HG03469 (cell line): ENCODE results near the gene PTDSS2.
"Not testable (repeated sequence)": the region's sequence is repeated elsewhere in the genome, so short reads cannot be mapped to it uniquely, and the experiment has no call there.

Source experiments
- ATAC-seq: cut with Tn5 transposase; IDR thresholded peaks from one replicate; pipeline ENCODE4 v1.9.1; 2021; ENCODE audit warnings: mild to moderate bottlenecking, moderate library complexity, moderate number of reproducible peaks; ENCODE audit not compliant: unreplicated experiment

The PTDSS2 gene

GRCh38 chr11:429931-430456 is 20.1 kb upstream of the PTDSS2 start:
- no peak for ATAC-seq

DNA sequence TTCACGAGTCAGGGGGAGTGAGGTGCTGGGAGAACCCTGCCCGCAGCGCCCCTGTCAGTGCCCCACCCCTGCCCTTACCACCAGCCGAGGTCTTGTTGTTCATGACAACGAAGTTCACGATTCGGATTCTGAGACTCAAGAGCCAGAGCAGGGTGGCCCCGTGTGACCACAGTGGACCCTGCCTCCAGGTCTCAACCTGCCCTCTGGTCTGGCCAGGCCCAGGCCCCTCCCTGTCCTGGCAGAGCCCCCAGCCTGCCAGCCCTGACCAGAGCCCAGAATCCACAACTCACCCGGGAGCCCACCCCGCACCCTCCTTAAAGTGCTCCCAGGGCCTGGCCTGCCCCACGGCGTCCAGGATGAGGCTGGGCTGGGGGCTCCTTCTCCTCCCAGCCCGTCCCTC is 18.2 kb upstream of the PTDSS2 start:
- ATAC-seq: no peak

DNA sequence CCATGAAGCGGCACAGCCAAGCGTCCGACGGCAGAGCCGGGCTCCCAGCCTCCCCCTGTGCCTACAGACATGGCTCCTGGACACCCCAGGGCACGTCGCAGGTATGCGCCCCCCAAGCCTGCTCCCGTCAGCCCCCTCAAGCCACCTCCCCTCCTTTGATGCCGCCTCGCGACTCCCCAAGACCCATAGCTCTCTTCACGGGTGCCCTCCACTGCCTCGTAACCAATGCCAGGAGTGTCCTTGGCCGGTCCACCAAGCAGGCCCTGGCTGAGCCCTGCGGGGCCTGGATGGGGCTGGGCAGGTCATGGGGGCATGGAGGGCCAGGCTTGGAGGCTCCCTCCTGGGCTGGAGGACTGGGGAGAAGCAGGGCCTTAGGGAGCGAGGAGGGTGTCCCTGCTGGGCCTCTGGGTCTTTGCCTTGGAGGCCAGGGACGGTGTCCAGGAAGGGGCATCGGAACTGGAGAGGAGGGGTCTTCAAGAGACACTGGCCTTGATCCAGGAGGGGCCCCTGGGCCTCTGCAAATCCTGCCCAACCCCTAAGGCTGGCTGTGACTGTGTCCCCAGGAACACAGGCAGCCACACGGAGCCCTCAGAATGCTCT is 17.5 kb upstream of the PTDSS2 start:
- no peak for ATAC-seq

DNA sequence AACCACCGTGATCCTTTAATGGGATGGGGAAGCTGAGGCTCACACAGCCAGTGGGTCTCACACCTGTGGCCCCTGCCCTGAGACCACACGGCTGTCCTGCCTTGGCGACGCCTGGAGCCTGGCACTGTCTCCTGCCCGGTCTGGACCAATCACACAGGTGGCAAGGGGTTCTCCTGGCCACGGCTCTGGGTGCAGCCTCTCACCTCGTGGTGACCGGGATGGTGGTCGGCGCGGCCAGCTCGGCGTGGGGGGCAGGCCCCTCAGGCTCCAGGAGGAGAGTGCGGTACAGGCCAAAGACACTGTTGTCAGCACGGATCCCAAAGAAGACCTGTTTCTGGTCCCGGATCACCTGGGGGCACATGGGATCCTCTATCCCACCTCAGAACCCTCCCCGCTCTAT is 17.0 kb upstream of the PTDSS2 start:
- no peak for ATAC-seq

- ATAC-seq: no peak
These were observed 16.4 kb upstream of the PTDSS2 start for GRCh38 chr11:433641-434040.

DNA sequence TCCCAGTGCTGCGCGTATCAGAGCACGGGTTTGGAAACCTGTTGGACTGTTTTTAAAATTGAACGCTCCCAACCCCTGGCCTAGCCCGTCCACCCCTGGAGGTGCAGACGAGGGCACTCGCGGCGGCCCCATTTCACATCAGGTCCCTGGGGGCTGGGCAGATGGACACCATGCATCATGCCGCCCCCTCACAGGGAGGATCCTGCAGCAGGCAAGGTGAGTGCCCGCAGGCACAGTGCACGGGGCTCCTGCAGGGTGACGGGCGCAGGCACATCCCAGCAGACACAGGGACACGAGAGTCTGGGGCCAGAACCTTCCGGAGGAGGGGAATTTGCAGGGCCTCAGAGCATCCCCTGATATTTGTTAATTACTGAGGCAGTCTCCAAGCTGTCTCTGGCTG is 15.6 kb upstream of the PTDSS2 start:
- ATAC-seq: no peak

DNA sequence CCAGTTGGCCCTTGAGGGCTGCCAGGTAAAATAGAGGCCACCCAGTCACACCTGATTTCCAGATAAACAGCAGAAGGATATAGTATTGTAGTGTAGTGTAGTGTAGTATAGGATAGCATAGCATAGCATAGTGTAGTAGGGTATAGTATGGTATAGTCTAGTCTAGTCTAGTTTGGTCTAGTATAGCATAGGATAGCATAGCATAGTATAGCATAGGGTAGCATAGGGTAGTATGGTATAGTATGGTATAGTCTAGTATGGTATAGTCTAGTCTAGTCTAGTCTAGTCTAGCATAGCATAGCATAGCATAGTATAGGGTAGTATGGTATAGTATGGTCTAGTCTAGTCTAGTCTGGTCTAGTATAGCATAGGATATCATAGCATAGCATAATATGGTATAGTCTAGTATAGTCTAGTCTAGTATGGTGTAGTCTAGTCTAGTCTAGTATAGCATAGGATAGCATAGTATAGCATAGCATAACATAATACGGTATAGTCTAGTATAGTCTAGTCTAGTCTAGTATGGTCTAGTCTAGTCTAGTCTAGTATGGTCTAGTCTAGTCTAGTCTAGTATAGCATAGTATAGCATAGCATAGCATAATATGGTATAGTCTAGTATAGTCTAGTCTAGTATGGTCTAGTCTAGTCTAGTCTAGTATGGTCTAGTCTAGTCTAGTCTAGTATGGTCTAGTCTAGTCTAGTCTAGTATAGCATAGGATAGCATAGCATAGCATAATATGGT is 14.9 kb upstream of the PTDSS2 start:
- not testable (repeated sequence) for ATAC-seq

GRCh38 chr11:437228-437870 is 12.7 kb upstream of the PTDSS2 start:
- ATAC-seq: no peak

DNA sequence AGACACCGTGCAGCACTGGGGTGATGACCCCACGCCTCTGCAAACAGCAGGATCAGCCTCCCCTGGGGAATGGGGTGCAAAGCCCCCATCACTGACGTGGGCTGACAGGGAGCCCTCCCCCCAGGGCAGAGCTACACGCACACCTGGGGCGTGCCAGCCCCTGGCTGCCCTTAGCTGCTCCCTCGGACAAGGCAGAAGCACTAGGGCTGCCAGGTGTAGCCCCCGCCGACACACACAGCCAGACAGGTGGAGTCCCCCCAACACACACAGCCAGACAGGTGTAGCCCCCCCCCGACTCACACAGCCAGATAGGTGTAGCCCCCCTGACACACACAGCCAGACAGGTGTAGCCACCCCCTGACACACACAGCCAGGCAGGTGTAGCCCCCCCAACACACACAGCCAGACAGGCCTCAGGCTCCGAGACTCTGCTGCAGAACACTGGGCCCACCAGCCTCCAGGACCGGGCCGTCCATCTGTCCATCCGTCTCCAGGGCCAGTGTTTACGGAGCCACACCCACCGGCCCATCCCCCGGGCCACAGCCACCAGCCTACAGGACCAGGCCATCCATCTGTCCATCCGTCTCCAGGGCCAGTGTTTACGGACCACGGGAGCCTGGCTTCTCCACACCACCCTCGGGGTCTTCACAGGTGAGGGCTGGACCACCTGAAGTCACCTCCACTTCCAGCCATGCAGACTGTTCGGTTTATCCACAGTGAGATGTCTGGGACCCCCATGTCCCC is 11.8 kb upstream of the PTDSS2 start:
- ATAC-seq: no peak

DNA sequence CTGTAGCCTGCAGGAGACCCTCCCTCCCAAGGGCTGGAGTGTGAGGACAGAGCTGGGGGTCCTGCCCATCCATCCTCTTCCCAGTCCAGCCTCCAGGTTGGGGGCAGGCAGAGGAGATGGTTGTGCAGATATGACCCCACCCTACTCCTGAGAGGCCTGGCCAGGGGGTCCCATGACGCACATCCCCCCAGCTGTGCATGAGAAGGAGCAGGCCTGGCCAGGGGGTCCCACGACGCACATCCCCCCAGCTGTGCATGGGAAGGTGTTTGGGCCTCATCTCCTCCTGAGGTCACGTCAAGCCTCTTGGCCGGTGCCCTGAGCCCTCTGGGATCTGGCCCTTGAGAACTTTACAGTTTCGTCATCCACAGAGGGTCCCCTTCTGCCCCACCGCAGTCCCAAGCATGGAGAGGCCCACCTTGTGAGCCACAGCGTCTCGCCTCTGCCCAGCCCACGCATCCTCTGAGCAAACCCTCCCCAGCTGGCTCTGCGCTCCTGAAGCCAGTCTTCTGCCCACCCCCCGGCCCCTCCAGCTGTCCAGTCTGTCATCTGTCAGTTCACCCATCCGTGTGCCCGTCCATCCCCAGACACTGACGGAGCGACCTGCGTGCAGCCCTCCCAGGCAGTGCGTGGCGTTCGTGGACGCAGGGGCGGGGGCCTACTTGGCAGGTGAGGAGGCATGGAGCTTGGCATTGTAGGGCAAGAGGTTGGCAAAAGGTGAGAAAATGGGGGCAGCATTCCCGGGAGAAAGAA is 10.6 kb upstream of the PTDSS2 start:
- ATAC-seq: no peak

GRCh38 chr11:440065-441042 is 9.7 kb upstream of the PTDSS2 start:
- ATAC-seq: no peak

DNA sequence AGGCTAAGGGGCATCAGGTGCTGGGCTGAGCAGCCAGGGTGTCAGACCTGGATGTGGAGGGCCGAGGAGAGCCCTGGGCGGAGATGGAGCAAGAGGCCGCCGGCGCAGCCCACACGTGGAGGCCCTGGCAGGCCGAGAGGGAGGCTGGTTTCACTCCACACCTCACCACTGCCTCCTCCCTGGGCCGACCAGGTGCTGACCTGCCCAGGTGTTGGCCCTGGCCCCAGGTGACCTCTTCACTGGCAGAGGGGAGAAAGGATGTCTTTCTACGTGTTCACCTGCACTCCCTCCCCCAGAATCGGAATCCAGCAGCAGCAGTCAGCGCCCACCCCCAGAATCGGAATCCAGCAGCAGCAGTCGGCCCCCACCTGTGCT is 9.0 kb upstream of the PTDSS2 start:
- no peak for ATAC-seq

DNA sequence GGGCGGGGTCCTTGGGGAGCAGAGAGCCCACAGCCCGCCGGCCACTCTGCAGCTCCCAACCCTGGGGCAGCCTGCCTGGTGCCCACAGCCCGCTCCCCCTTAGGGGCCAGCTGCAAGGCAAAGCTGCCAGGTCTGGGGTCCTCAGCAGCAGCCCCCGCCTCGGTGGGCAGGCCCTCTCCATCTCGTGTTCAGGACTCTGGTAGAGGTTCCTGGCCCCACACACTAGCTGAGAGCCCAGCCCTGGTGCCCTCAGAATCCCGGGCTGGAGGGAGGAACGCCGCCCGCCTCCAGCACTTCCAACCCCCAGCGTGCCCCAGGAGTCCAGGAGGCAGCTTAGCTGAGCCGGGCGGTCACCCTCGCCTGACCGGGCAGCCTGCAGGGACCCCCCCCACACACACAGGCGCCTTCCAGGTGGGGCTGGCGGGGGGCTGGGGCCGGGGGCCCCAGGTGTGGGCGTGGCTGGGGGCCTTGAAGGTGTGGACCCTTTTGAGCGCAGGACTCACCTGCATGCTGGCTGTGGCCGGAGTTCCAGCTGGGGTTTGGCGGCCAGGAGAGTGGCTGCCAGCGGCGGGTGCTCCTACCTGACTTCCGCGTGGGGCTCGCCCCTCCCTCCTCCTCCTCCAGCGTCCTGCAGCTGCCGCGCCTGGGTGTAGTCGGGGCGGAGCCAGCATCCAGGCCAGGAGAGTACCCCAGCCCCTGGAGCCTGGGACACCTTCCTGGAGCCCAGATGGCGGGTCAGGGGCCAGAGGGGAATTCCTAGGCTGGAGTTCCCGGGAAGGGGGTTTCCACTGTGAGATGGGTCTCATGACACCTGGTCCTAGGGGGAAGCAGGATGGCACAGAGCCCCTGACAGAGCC is 8.4 kb upstream of the PTDSS2 start, which contains the start of gene ANO9:
ANO9 (minus strand) TSS at position 594 of the 857 bp plus-strand sequence; CDS start at position 509, 85 bp downstream.
- ATAC-seq: no peak

DNA sequence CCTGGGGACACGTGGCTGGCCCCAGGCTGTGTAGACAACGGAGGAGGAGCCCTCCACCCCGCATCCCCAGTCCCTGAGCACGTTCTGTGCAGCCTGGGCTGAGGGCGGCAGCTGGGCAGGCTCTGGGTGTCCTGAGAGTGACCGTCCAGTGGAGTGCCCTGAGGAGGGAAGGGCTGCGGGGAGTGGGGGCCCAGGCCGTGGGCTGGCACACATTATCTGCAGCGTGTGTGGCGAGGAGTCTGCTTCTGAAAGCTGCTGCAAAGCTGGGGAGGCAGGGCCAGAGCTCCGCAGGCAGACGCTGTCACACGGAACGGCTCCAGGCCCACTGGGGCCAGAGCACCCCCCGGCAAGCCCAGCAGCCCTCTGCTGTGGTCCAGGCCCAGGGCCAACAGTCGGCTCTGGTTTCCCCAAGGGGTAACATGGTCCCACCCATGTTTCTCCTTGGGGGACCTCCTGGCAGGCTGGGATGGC is 7.4 kb upstream of the PTDSS2 start:
- no peak for ATAC-seq

GRCh38 chr11:443542-444199 is 6.4 kb upstream of the PTDSS2 start:
- no peak for ATAC-seq

DNA sequence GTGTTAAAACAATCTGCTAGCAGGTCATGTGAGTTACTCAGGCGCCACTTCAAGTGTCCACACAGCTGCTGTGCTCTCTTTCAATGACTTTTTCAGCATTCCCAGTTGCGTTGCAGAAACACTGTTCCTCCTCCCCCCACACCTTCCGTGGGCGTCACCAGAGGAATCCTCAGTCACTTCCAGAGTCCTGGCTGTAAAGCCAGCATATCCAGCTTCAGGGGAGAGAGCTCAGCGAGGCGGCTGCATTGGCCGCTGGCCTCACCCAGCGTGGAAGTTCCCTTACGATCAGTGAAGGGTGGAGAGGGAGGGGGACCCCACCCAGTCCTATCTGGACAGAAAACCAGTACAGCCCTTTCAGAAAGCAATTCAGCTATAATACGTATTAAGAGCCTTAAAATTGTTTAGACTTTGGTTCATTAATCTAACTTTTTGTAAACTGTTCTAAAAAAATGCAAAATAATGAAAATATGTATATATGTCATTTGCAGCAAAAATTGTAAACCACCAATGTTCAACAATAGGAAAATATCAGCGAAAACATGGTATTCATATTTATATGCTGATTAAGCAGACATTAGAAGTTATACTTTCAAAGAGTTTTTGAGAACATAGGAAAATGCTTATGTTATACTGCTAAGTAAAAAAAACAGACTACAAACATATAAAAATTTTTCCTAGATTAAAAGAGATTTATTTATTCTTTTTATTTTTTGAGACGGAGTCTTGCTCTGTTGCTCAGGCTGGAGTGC is 5.5 kb upstream of the PTDSS2 start:
- no peak for ATAC-seq
